HepG2 (cell line): Measurements from ENCODE around the gene ALDOA. TPM values are rescaled to one million over a fixed set of nuclear protein-coding genes. Genes with fewer than 3 reads are reported as not detected.

ENCODE experiments used
- ATAC-seq: fragments of 200-7000 bp; cut with Tn5 transposase; 3 replicates; pipeline ENCODE4 v1.9.1; 2020; ENCODE audit warnings: mild to moderate bottlenecking, moderate library complexity
- BruUV-seq: library from RNA; stranded (reverse); fragments of 400-500 nt; replicated peaks from 2 replicates; lab custom pipeline; 2021; lab: Mats Ljungman, UMichigan
- CTCF ChIA-PET: fragments of 300-600 bp; formaldehyde crosslinking; extraction: SDS; loops from one replicate; lab custom pipeline; 2021; ENCODE audit warnings: low total read pairs, inconsistent platforms, low intra/inter-chr PET ratio; lab: Yijun Ruan, JAX
- POLR2A ChIA-PET: fragments of 350-600 bp; sonication (Branson Sonifier 250); formaldehyde crosslinking; loops from one replicate; lab custom pipeline; 2020; ENCODE audit warnings: antibody characterized with exemption, inconsistent platforms; lab: Yijun Ruan, JAX
- DNase-seq: peaks from one replicate; pipeline ENCODE4 v3.0.0-alpha.2; 2015; ENCODE audit warnings: low spot score
- FAIRE-seq: peaks from 3 replicates; lab custom pipeline; 2011; peaks lifted over from hg19 to GRCh38; lab: Jason Lieb, UNC
- H2AFZ ChIP-seq: one replicate; pipeline ENCODE4 v1.6.1; 2011; ENCODE audit warnings: low read length, inconsistent platforms
- H3K27ac ChIP-seq: fragments of 300-600 bp; 3 replicates; pipeline ENCODE4 v1.8.0; 2011; ENCODE audit warnings: mixed run types, mild to moderate bottlenecking, mixed read lengths, low read length, inconsistent platforms; ENCODE audit not compliant: insufficient read depth; ENCODE audit errors: extremely low read length
- H3K27me3 ChIP-seq, 2 experiments: fragments of 200-600 bp in 1 of 2; 2 replicates in 1 of 2; 3 replicates in 1 of 2; pipeline versions ENCODE4 v1.6.0 to v1.8.0; 2011; ENCODE audit warnings: low read length in 2 of 2, mild to moderate bottlenecking in 2 of 2, moderate library complexity in 2 of 2, inconsistent platforms in 1 of 2; ENCODE audit not compliant: insufficient read depth in 2 of 2, control insufficient read depth in 1 of 2
- H3K36me3 ChIP-seq, 2 experiments: fragments of 200-600 bp in 1 of 2; replicated peaks in 1 of 2; 2 replicates in 1 of 2; 3 replicates in 1 of 2; pipeline versions ENCODE4 v1.5.1 to v1.8.0; 2011; ENCODE audit warnings: low read length in 2 of 2, inconsistent platforms in 1 of 2; ENCODE audit not compliant: insufficient read depth in 2 of 2, control insufficient read depth in 1 of 2
- H3K4me1 ChIP-seq: 2 replicates; pipeline ENCODE4 v1.5.1; 2012; ENCODE audit warnings: low read length, inconsistent platforms; ENCODE audit not compliant: insufficient read depth
- H3K4me2 ChIP-seq: 2 replicates; pipeline ENCODE4 v1.6.0; 2011; ENCODE audit warnings: low read depth, low read length, inconsistent platforms
- H3K4me3 ChIP-seq, 3 experiments: fragments of 200-600 bp in 1 of 3; sonication (generic), shearing (Covaris generic) in 1 of 3; replicated peaks in 1 of 3; 2 replicates each; pipeline ENCODE4 v1.5.1; 2011 to 2016; ENCODE audit warnings: low read length in 3 of 3, inconsistent platforms in 2 of 3, low read depth in 2 of 3, mild to moderate bottlenecking in 2 of 3, control low read depth in 1 of 3, mixed read lengths in 1 of 3; ENCODE audit not compliant: insufficient read depth in 1 of 3
- H3K79me2 ChIP-seq: one replicate; pipeline ENCODE4 v1.6.1; 2011; ENCODE audit warnings: low read length, inconsistent platforms; ENCODE audit not compliant: insufficient read depth
- H3K9ac ChIP-seq: 2 replicates; pipeline ENCODE4 v1.6.0; 2011; ENCODE audit warnings: mild to moderate bottlenecking, low read depth, low read length, inconsistent platforms; ENCODE audit not compliant: insufficient read depth
- H3K9me3 ChIP-seq: 2 replicates; pipeline ENCODE4 v1.5.1; 2012; ENCODE audit warnings: mild to moderate bottlenecking, low read length
- H4K20me1 ChIP-seq: 2 replicates; pipeline ENCODE4 v1.6.0; 2011; ENCODE audit warnings: inconsistent platforms, mild to moderate bottlenecking, low read length, moderate library complexity; ENCODE audit not compliant: insufficient read depth
- DPF2 ChIP-seq: sonication (generic); formaldehyde crosslinking; IDR thresholded peaks from 2 replicates; pipeline ENCODE4 v1.4.0; 2020; ENCODE audit warnings: mild to moderate bottlenecking, low read depth, missing genetic modification reagents, borderline replicate concordance
- FOXK1 ChIP-seq: sonication (generic); formaldehyde crosslinking; IDR thresholded peaks from 2 replicates; pipeline ENCODE4 v1.4.0; 2020; ENCODE audit warnings: low read depth, missing genetic modification reagents, borderline replicate concordance
- KAT2B ChIP-seq: fragments of 150-350 bp; IDR thresholded peaks from 2 replicates; pipeline ENCODE4 v1.6.1; 2014; ENCODE audit warnings: low read depth, low read length, borderline replicate concordance
- RBAK ChIP-seq: sonication (generic); formaldehyde crosslinking; IDR thresholded peaks from 2 replicates; pipeline ENCODE4 v1.5.1; 2020; ENCODE audit warnings: mild to moderate bottlenecking, missing genetic modification reagents
- RELA ChIP-seq: sonication (generic); formaldehyde crosslinking; IDR thresholded peaks from 2 replicates; pipeline ENCODE4 v1.4.0; 2020; ENCODE audit warnings: missing genetic modification reagents
- SP5 ChIP-seq: IDR thresholded peaks from 2 replicates; pipeline ENCODE4 v1.6.1; 2016; ENCODE audit warnings: low read depth, borderline replicate concordance
- THAP11 ChIP-seq: IDR thresholded peaks from 2 replicates; pipeline ENCODE4 v1.6.1; 2016; ENCODE audit warnings: missing biosample characterization, missing genetic modification reagents
- THAP9 ChIP-seq: sonication (generic); formaldehyde crosslinking; IDR thresholded peaks from 2 replicates; pipeline ENCODE4; 2020; ENCODE audit warnings: missing genetic modification reagents, mild to moderate bottlenecking, borderline replicate concordance
- YEATS2 ChIP-seq: sonication (generic); formaldehyde crosslinking; IDR thresholded peaks from 2 replicates; pipeline ENCODE4 v1.4.0; 2020; ENCODE audit warnings: missing genetic modification reagents, borderline replicate concordance
- ZNF253 ChIP-seq: sonication (generic); formaldehyde crosslinking; IDR thresholded peaks from 2 replicates; pipeline ENCODE4 v1.8.0; 2022; ENCODE audit warnings: mild to moderate bottlenecking, missing genetic modification reagents, borderline replicate concordance
- ZNF280B ChIP-seq: sonication (generic); formaldehyde crosslinking; IDR thresholded peaks from 2 replicates; pipeline ENCODE4 v1.5.0; 2020; ENCODE audit warnings: missing genetic modification reagents, mild to moderate bottlenecking, borderline replicate concordance
- ZNF30 ChIP-seq: sonication (generic); formaldehyde crosslinking; IDR thresholded peaks from 2 replicates; pipeline ENCODE4 v1.5.0; 2020; ENCODE audit warnings: mild to moderate bottlenecking, missing genetic modification reagents
- ZNF614 ChIP-seq: IDR thresholded peaks from 2 replicates; pipeline ENCODE4 v1.6.1; 2018; ENCODE audit warnings: missing biosample characterization, missing genetic modification reagents, inconsistent platforms, borderline replicate concordance
- ZNF619 ChIP-seq: sonication (generic); formaldehyde crosslinking; IDR thresholded peaks from 2 replicates; pipeline ENCODE4 v1.4.0; 2020; ENCODE audit warnings: mild to moderate bottlenecking, missing genetic modification reagents
- ZNF75D ChIP-seq: sonication (generic); formaldehyde crosslinking; IDR thresholded peaks from 2 replicates; pipeline ENCODE4 v1.8.1; 2023; ENCODE audit warnings: missing genetic modification reagents, mild to moderate bottlenecking, borderline replicate concordance
- ZSCAN12 ChIP-seq: sonication (generic); formaldehyde crosslinking; IDR thresholded peaks from 2 replicates; pipeline ENCODE4 v1.9.0; 2021; ENCODE audit warnings: mild to moderate bottlenecking, missing genetic modification reagents
- WGBS: methylation state at CpG from one replicate; pipeline ENCODE4 v1.1.6; 2017; ENCODE audit warnings: low lambda C conversion rate; 5-methylcytosine and 5-hydroxymethylcytosine counted together
- in situ Hi-C: cut with HindIII; loops from 2 replicates; pipeline ENCODE4 v1.10.0; 2017; ENCODE audit warnings: low pct_unique_long_range_greater_than_20kb; ENCODE audit not compliant: extremely low pct_ligation_motif_present
- intact Hi-C: fragments of 100-400 bp; cut with micrococcal nuclease; formaldehyde crosslinking; loops from one replicate; pipeline ENCODE4 v1.10.0; 2022; ENCODE audit not compliant: unreplicated experiment
- polyA plus RNA-seq, 8 experiments: library from polyadenylated mRNA; depleted of rRNA in 3 of 8; stranded (reverse) in 7 of 8; unstranded in 1 of 8; fragments of >200 nt; fragmentation: Illumina TruSeq in 4 of 8; extraction: Trizol in 4 of 8; gene quantifications; 2 replicates each; pipeline versions ENCODE4 v1.2.1 to v1.2.3, GENCODE V29; 2011 to 2016; ENCODE audit warnings: low read depth in 4 of 8, missing spikeins in 1 of 8, mixed read lengths in 1 of 8; ENCODE audit not compliant: insufficient read depth in 1 of 8
- total RNA-seq, 5 experiments: library from RNA; depleted of rRNA; stranded (reverse); fragments of >200 nt; fragmentation: Illumina TruSeq; extraction: Trizol; gene quantifications; 2 replicates each; pipeline ENCODE4 v1.2.3, GENCODE V29; 2016; ENCODE audit warnings: low read depth in 1 of 5
- TF ChIP-seq, protein P1 (sequence below): sonication (generic); formaldehyde crosslinking; IDR thresholded peaks from 2 replicates; pipeline ENCODE4 v1.4.0; 2020; ENCODE audit warnings: mild to moderate bottlenecking, missing genetic modification reagents

The ALDOA gene
- total and polyA plus RNA-seq, 2 of the 13 experiments (the other 11 are each of a cell fraction or from before 2014, with no cell fraction given) = 925 to 1,884 TPM

- intact Hi-C loops (no loop called here), in situ Hi-C loops (no loop called here)
- no peak overlapping the region for H2AFZ ChIP-seq
- no peak overlapping the region for H3K4me3 ChIP-seq
- H3K4me2 ChIP-seq = no peak overlapping the region
- H3K36me3 ChIP-seq = no peaks in the 10 kb centered on the region
- peaks cover 36 to 81% of the 10 kb centered on the region in 2 experiments for H3K27me3 ChIP-seq
- CTCF ChIA-PET = no interaction called here
- H3K79me2 ChIP-seq = no peaks in the 10 kb centered on the region
- no peaks in the 10 kb centered on the region; the same call in 1 of the 2 replicates for H4K20me1 ChIP-seq
- no peaks in the 10 kb centered on the region for H3K9me3 ChIP-seq
- 16% methylated on average over 15 of the region's 18 CpGs for WGBS
- BruUV-seq = no TSS peak
- ATAC-seq (peak; percentile 36), DNase-seq (no peak), FAIRE-seq (no peak)
- POLR2A ChIA-PET = no interaction called here
- H3K27ac ChIP-seq = no peak overlapping the region
- peaks cover 23% of the 10 kb centered on the region for H3K4me1 ChIP-seq
- H3K9ac ChIP-seq = no peak overlapping the region
- TF ChIP-seq ZSCAN12 (CRISPR knock-in tag) (no peak), SP5 (CRISPR knock-in tag) (no peak), KAT2B (no peak), YEATS2 (CRISPR knock-in tag) (no peak), ZNF75D (CRISPR knock-in tag) (0 out of 2 replicates have a peak, but pooled peaks have one; percentile 19), ZNF253 (no peak), ZNF619 (CRISPR knock-in tag) (no peak), ZNF30 (CRISPR knock-in tag) (no peak), DPF2 (no peak), RELA (CRISPR knock-in tag) (no peak), ZNF280B (0 out of 2 replicates have a peak, but pooled peaks have one; percentile 60), ZNF614 (CRISPR knock-in tag) (no peak), RBAK (CRISPR knock-in tag) (no peak), FOXK1 (CRISPR knock-in tag) (peak; percentile 41; the same call in 1 of the 2 replicates), THAP11 (CRISPR knock-in tag) (no peak), THAP9 (no peak)
- TF ChIP-seq, protein P1, sequence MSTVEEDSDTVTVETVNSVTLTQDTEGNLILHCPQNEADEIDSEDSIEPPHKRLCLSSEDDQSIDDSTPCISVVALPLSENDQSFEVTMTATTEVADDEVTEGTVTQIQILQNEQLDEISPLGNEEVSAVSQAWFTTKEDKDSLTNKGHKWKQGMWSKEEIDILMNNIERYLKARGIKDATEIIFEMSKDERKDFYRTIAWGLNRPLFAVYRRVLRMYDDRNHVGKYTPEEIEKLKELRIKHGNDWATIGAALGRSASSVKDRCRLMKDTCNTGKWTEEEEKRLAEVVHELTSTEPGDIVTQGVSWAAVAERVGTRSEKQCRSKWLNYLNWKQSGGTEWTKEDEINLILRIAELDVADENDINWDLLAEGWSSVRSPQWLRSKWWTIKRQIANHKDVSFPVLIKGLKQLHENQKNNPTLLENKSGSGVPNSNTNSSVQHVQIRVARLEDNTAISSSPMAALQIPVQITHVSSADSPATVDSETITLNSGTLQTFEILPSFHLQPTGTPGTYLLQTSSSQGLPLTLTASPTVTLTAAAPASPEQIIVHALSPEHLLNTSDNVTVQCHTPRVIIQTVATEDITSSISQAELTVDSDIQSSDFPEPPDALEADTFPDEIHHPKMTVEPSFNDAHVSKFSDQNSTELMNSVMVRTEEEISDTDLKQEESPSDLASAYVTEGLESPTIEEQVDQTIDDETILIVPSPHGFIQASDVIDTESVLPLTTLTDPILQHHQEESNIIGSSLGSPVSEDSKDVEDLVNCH = no peak
Observed at GRCh38 chr16:30028438-30029076, 37.0 kb upstream of the ALDOA start.
